K562 (cell line): ENCODE data around the gene SPATA2. TPM values are rescaled to one million over a fixed set of nuclear protein-coding genes. Genes with fewer than 3 reads are reported as not detected.

Experiments used
- ATAC-seq: fragments of 200-7000 bp; cut with Tn5 transposase; 3 replicates; pipeline ENCODE4 v1.9.1; 2020; ENCODE audit warnings: moderate library complexity
- BruUV-seq: library from RNA; stranded (reverse); fragments of 400-500 nt; replicated peaks from 2 replicates; lab custom pipeline; 2021; lab: Mats Ljungman, UMichigan
- CTCF ChIA-PET: fragments of 300-600 bp; formaldehyde crosslinking; extraction: SDS; loops from one replicate; lab custom pipeline; 2021; ENCODE audit warnings: low intra/inter-chr PET ratio; lab: Yijun Ruan, JAX
- POLR2A ChIA-PET: fragments of 300-600, 350-650 bp; sonication (Branson Sonifier 250); formaldehyde crosslinking; extraction: SDS; loops from one replicate; lab custom pipeline; 2021; ENCODE audit warnings: antibody characterized with exemption, inconsistent platforms; lab: Yijun Ruan, JAX
- DNase-seq, 4 experiments: peaks; one replicate each; pipeline versions ENCODE4 v3.0.0 to v3.0.0-alpha.2; 2011 to 2018; ENCODE audit warnings: low spot score in 3 of 4, mixed read lengths in 3 of 4; ENCODE audit errors: extremely low read depth in 1 of 4
- FAIRE-seq: peaks from 2 replicates; lab custom pipeline; 2011; peaks lifted over from hg19 to GRCh38; lab: Jason Lieb, UNC
- H2AFZ ChIP-seq: 2 replicates; pipeline ENCODE4 v1.6.0; 2011; ENCODE audit warnings: low read depth, low read length, control low read depth, inconsistent platforms
- H3K27ac ChIP-seq: fragments of 200-600 bp; 3 replicates; pipeline ENCODE4 v1.8.0; 2011; ENCODE audit warnings: low read depth, mild to moderate bottlenecking, control low read depth, inconsistent platforms, low read length, moderate library complexity, mixed read lengths; ENCODE audit errors: extremely low read depth
- H3K27me3 ChIP-seq, 2 experiments: fragments of 300-600 bp in 1 of 2; 2 replicates in 1 of 2; 3 replicates in 1 of 2; pipeline versions ENCODE4 v1.6.0 to v1.8.0; 2011; ENCODE audit warnings: inconsistent platforms in 2 of 2, low read length in 2 of 2, mild to moderate bottlenecking in 1 of 2, mixed read lengths in 1 of 2, moderate library complexity in 1 of 2; ENCODE audit not compliant: control insufficient read depth in 2 of 2, insufficient read depth in 2 of 2
- H3K36me3 ChIP-seq: fragments of 300-600 bp; 3 replicates; pipeline ENCODE4 v1.8.0; 2011; ENCODE audit warnings: mild to moderate bottlenecking, low read length, inconsistent platforms; ENCODE audit not compliant: control insufficient read depth, insufficient read depth
- H3K4me1 ChIP-seq, 2 experiments: fragments of 200-600 bp in 1 of 2; replicated peaks in 1 of 2; 2 replicates in 1 of 2; 3 replicates in 1 of 2; pipeline versions ENCODE4 v1.5.1 to v1.8.0; 2011; ENCODE audit warnings: inconsistent platforms in 2 of 2, low read length in 2 of 2, mild to moderate bottlenecking in 1 of 2, mixed read lengths in 1 of 2, moderate library complexity in 1 of 2; ENCODE audit not compliant: control insufficient read depth in 2 of 2, insufficient read depth in 2 of 2
- H3K4me2 ChIP-seq: 2 replicates; pipeline ENCODE4 v1.6.1; 2011; ENCODE audit warnings: low read length, control low read depth, inconsistent platforms, mixed read lengths; ENCODE audit not compliant: insufficient read depth
- H3K4me3 ChIP-seq: fragments of 200-600 bp; sonication (generic), shearing (Covaris generic); 2 replicates; pipeline ENCODE4 v1.5.1; 2016; ENCODE audit warnings: control low read depth, inconsistent platforms
- H3K79me2 ChIP-seq: fragments of 200-600 bp; 3 replicates; pipeline ENCODE4 v1.8.0; 2011; ENCODE audit warnings: low read length, inconsistent platforms; ENCODE audit not compliant: control insufficient read depth, insufficient read depth
- H3K9ac ChIP-seq, 2 experiments: 2 replicates each; pipeline versions ENCODE4 v1.6.0 to v1.6.1; 2011; ENCODE audit warnings: low read depth in 2 of 2, low read length in 2 of 2, control low read depth in 1 of 2, inconsistent platforms in 1 of 2, mild to moderate bottlenecking in 1 of 2, mixed read lengths in 1 of 2; ENCODE audit not compliant: insufficient read depth in 1 of 2
- H3K9me1 ChIP-seq: one replicate; pipeline ENCODE4 v1.6.0; 2011; ENCODE audit warnings: inconsistent platforms, mild to moderate bottlenecking, low read length, moderate library complexity; ENCODE audit not compliant: control insufficient read depth, insufficient read depth
- H3K9me3 ChIP-seq: replicated peaks from 2 replicates; pipeline ENCODE4 v1.5.1; 2011; ENCODE audit warnings: low read depth, low read length, inconsistent platforms; ENCODE audit not compliant: control insufficient read depth, insufficient read depth
- H4K20me1 ChIP-seq: replicated peaks from 2 replicates; pipeline ENCODE4 v1.6.1; 2011; ENCODE audit warnings: low read length, inconsistent platforms, mixed read lengths; ENCODE audit not compliant: control insufficient read depth, insufficient read depth
- ARID3A ChIP-seq: IDR thresholded peaks from 2 replicates; pipeline ENCODE4 v1.6.1; 2012; ENCODE audit warnings: low read depth, low read length, improper control_type of control experiment, borderline replicate concordance
- CEBPG ChIP-seq, 3 experiments: fragments of 200-800 bp in 1 of 3; sonication (Bioruptor generic) in 1 of 3; sonication (generic) in 1 of 3; formaldehyde crosslinking in 1 of 3; IDR thresholded peaks in 2 of 3; conservative IDR thresholded peaks in 1 of 3; 2 replicates each; pipeline versions ENCODE4 v1.6.1 to v1.8.0; 2016 to 2022; ENCODE audit warnings: missing compliant biosample characterization in 2 of 3, missing genetic modification characterization in 2 of 3, mild to moderate bottlenecking in 1 of 3, missing genetic modification reagents in 1 of 3
- DDX20 ChIP-seq: fragments of 450-650 bp; IDR thresholded peaks from 2 replicates; pipeline ENCODE4 v1.6.1; 2016; ENCODE audit warnings: missing genetic modification characterization, low read depth, mild to moderate bottlenecking, missing compliant biosample characterization, moderate library complexity
- HEY1 ChIP-seq: fragments of 250-450 bp; sonication (Bioruptor Pico); IDR thresholded peaks from 2 replicates; pipeline ENCODE4 v1.5.0; 2020; ENCODE audit warnings: mild to moderate bottlenecking, moderate library complexity, borderline replicate concordance
- KDM5B ChIP-seq: fragments of 200-600 bp; sonication (generic); IDR thresholded peaks from 2 replicates; pipeline ENCODE4 v1.6.1; 2012; ENCODE audit warnings: low read depth, mild to moderate bottlenecking, moderate library complexity, low read length, control low read depth, inconsistent platforms; ENCODE audit not compliant: insufficient replicate concordance
- PHF8 ChIP-seq: fragments of 200-600 bp; sonication (generic); IDR thresholded peaks from 2 replicates; pipeline ENCODE4 v1.6.1; 2012; ENCODE audit warnings: mixed run types, mild to moderate bottlenecking, inconsistent platforms, low read length, moderate library complexity, borderline replicate concordance
- SIN3B ChIP-seq: fragments of 450-650 bp; IDR thresholded peaks from 2 replicates; pipeline ENCODE4 v1.6.1; 2017; ENCODE audit warnings: low read depth, mild to moderate bottlenecking, moderate library complexity
- SMARCB1 ChIP-seq: IDR thresholded peaks from 2 replicates; pipeline ENCODE4 v1.6.1; 2011; ENCODE audit warnings: improper control_type of control experiment, low read depth; ENCODE audit not compliant: insufficient read length
- TRIM28 ChIP-seq: fragments of 450-650 bp; IDR thresholded peaks from 2 replicates; pipeline ENCODE4 v1.6.1; 2017
- USF2 ChIP-seq: sonication (generic); formaldehyde crosslinking; IDR thresholded peaks from 2 replicates; pipeline ENCODE4 v1.5.0; 2020; ENCODE audit warnings: missing genetic modification reagents
- ZFP1 ChIP-seq: fragments of 450-650 bp; formaldehyde crosslinking; IDR thresholded peaks from 2 replicates; pipeline ENCODE4 v1.4.0; 2020; ENCODE audit warnings: mild to moderate bottlenecking, mixed read lengths
- ZNF76 ChIP-seq: fragments of 250-450 bp; sonication (Bioruptor Pico); IDR thresholded peaks from 2 replicates; pipeline ENCODE4 v1.4.0; 2020; ENCODE audit warnings: mild to moderate bottlenecking, moderate library complexity, borderline replicate concordance
- WGBS: fragments of 100-300 bp; shearing (Covaris generic); methylation state at CpG from one replicate; pipeline ENCODE4 v1.1.6; 2016; ENCODE audit warnings: low coverage, mixed read lengths; ENCODE audit not compliant: insufficient coverage; ENCODE audit errors: missing lambda C conversion rate; 5-methylcytosine and 5-hydroxymethylcytosine counted together
- in situ Hi-C: fragments of 300-500 bp; cut with MboI; formaldehyde crosslinking; loops from 4 replicates; pipeline ENCODE4 v1.15.0; 2018; ENCODE audit warnings: inconsistent platforms, mixed read lengths
- intact Hi-C: fragments of 100-400 bp; cut with micrococcal nuclease; formaldehyde crosslinking; loops from 2 replicates; pipeline ENCODE4 v1.14.2; 2022
- polyA plus RNA-seq, 8 experiments: library from polyadenylated mRNA; depleted of rRNA in 4 of 8; stranded (reverse) in 5 of 8; unstranded in 3 of 8; fragments of >200 nt; fragmentation: Nextera tagmentation in 2 of 8; fragmentation: Illumina TruSeq in 1 of 8; extraction: Ambion mirVana in 2 of 8; extraction: Trizol in 1 of 8; gene quantifications; 2 replicates each; pipeline versions ENCODE4 v1.2.1 to v1.2.3, GENCODE V29; 2011 to 2014; ENCODE audit warnings: inconsistent platforms in 1 of 8, missing spikeins in 1 of 8
- total RNA-seq, 7 experiments: library from RNA; depleted of rRNA in 6 of 7; stranded (reverse); fragments of >200 nt in 6 of 7; fragmentation: Illumina TruSeq in 2 of 7; extraction: Trizol in 2 of 7; gene quantifications; 2 replicates each; pipeline versions ENCODE4 v1.2.1 to v1.2.3, GENCODE V29; 2011 to 2021; ENCODE audit warnings: low replicate concordance in 1 of 7
- TF ChIP-seq, protein P1 (sequence below), 2 experiments: IDR thresholded peaks; 2 replicates each; pipeline ENCODE4 v1.6.1; 2012; ENCODE audit warnings: improper control_type of control experiment in 2 of 2, low read depth in 2 of 2, low read length in 2 of 2, borderline replicate concordance in 1 of 2

The SPATA2 gene
- total and polyA plus RNA-seq, 9 of the 15 experiments (the other 6 are each of a cell fraction or from before 2014, with no cell fraction given) = 0.46 to 8.2 (median 2.7) TPM

GRCh38 chr20:49936153-49937026, 21.1 kb upstream of the SPATA2 start, which contains the start of gene RNF114:
TSS of gene RNF114 (plus strand) at chr20:49936397. CDS start at chr20:49936413, 16 bp downstream.
- ATAC-seq (peak; percentile 93), FAIRE-seq (peak; percentile 79), DNase-seq (peak; percentile 94 to 99 (median 99))
- Histone ChIP-seq H4K20me1 (peaks cover 24% of the 10 kb centered on the region; the same call in 1 of the 2 replicates), H3K9me3 (no peaks in the 10 kb centered on the region), H3K27me3 (no peaks in the 10 kb centered on the region), H3K4me2 (peak within 1 kb of the TSS; percentile 95), H3K27ac (peak within 1 kb of the TSS; percentile 82), H3K36me3 (peaks cover 27% of the 10 kb centered on the region), H3K9me1 (peaks cover 5% of the 10 kb centered on the region), H3K79me2 (peaks cover 51% of the 10 kb centered on the region), H3K9ac (peak within 1 kb of the TSS; percentile 91 to 99), H2AFZ (peak within 1 kb of the TSS; percentile 95), H3K4me3 (peak within 1 kb of the TSS; percentile 95), H3K4me1 (peaks cover 22 to 28% of the 10 kb centered on the region in 2 experiments)
- intact Hi-C loops = no loop called here
- in situ Hi-C loops = no loop called here
- POLR2A ChIA-PET = interaction anchor here (0.5 to 4.5 kb wide), 9 partner anchors 9 to 349 kb away, joined by 3 to 30 read pairs (median 3); partner anchors contain the start of gene SNAI1
- BruUV-seq = no TSS peak
- WGBS = 1% methylated on average over 62 of the region's 79 CpGs
- CTCF ChIA-PET = interaction anchor here (0.9 kb wide), 1 partner anchor 254 kb away, joined by 3 read pairs; the partner anchor contains the start of gene CEBPB
- TF ChIP-seq SMARCB1 = no peak
- no peak for TF ChIP-seq TRIM28
- peak; percentile 89 for TF ChIP-seq SIN3B
- no peak for TF ChIP-seq DDX20 (tag)
- no peak for TF ChIP-seq HEY1
- TF ChIP-seq, protein P1, sequence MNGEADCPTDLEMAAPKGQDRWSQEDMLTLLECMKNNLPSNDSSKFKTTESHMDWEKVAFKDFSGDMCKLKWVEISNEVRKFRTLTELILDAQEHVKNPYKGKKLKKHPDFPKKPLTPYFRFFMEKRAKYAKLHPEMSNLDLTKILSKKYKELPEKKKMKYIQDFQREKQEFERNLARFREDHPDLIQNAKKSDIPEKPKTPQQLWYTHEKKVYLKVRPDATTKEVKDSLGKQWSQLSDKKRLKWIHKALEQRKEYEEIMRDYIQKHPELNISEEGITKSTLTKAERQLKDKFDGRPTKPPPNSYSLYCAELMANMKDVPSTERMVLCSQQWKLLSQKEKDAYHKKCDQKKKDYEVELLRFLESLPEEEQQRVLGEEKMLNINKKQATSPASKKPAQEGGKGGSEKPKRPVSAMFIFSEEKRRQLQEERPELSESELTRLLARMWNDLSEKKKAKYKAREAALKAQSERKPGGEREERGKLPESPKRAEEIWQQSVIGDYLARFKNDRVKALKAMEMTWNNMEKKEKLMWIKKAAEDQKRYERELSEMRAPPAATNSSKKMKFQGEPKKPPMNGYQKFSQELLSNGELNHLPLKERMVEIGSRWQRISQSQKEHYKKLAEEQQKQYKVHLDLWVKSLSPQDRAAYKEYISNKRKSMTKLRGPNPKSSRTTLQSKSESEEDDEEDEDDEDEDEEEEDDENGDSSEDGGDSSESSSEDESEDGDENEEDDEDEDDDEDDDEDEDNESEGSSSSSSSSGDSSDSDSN (IDR thresholded peaks at IDR 0.05; ENCODE audit: borderline replicate concordance in 1 of 2, low read depth in 2 of 2, low read length in 2 of 2) = no peak
- no peak for TF ChIP-seq ZNF76 (CRISPR knock-in tag)
- TF ChIP-seq ARID3A = 0 out of 2 replicates have a peak, but pooled peaks have one; percentile 41
- no peak for TF ChIP-seq ZFP1 (CRISPR knock-in tag)
- TF ChIP-seq USF2 (CRISPR knock-in tag) = peak; percentile 62; the same call in 1 of the 2 replicates
- peak; percentile 76 for TF ChIP-seq KDM5B
- no peak; the same call in 1 of the 2 replicates for TF ChIP-seq CEBPG (CRISPR knock-in tag; IDR thresholded peaks at IDR 0.05)
- TF ChIP-seq CEBPG (tag; conservative IDR thresholded peaks at IDR 0.05 in 1 of 2, IDR thresholded peaks at IDR 0.05 in 1 of 2) = peak; percentile 76 to 91
- TF ChIP-seq PHF8 = peak; percentile 86
